Adipocyte (in vitro differentiated cells): ENCODE results near the gene LIAS.
"Not testable (repeated sequence)": the region's sequence is repeated elsewhere in the genome, so short reads cannot be mapped to it uniquely, and the experiment has no call there.

Source experiments
- DNase-seq: peaks from one replicate; pipeline ENCODE4 v3.0.0-alpha.2; 2015; ENCODE audit warnings: low read depth
- H3K27me3 ChIP-seq: replicated peaks from 2 replicates; pipeline ENCODE4 v1.7.0; 2013; ENCODE audit warnings: mild to moderate bottlenecking, low read length, moderate library complexity; ENCODE audit not compliant: control insufficient read depth, insufficient read depth
- H3K36me3 ChIP-seq: 2 replicates; pipeline ENCODE4 v1.7.0; 2013; ENCODE audit warnings: low read length, mild to moderate bottlenecking, moderate library complexity; ENCODE audit not compliant: control insufficient read depth, insufficient read depth, severe bottlenecking
- H3K4me1 ChIP-seq: 2 replicates; pipeline ENCODE4 v1.7.0; 2013; ENCODE audit warnings: mild to moderate bottlenecking, low read length, moderate library complexity; ENCODE audit not compliant: control insufficient read depth, insufficient read depth
- H3K4me3 ChIP-seq: 2 replicates; pipeline ENCODE4 v1.7.0; 2013; ENCODE audit warnings: mild to moderate bottlenecking, low read length, moderate library complexity
- H3K9ac ChIP-seq: 2 replicates; pipeline ENCODE4 v1.7.0; 2013; ENCODE audit warnings: mild to moderate bottlenecking, low read length, moderate library complexity
- H3K9me3 ChIP-seq: 2 replicates; pipeline ENCODE4 v1.7.0; 2013; ENCODE audit warnings: mild to moderate bottlenecking, low read length, moderate library complexity; ENCODE audit not compliant: control insufficient read depth

Gene LIAS

GRCh38 chr4:39455486-39455885 lies 3.4 kb upstream of the LIAS start:
- DNase-seq: no peak
- no peaks in the 10 kb centered on the region for H3K27me3 ChIP-seq
- peak overlapping the region; percentile 98 for H3K9ac ChIP-seq
- H3K4me1 ChIP-seq: peaks cover 48% of the 10 kb centered on the region
- H3K9me3 ChIP-seq: no peaks in the 10 kb centered on the region
- H3K36me3 ChIP-seq: peaks cover 68% of the 10 kb centered on the region
- peak overlapping the region; percentile 100 for H3K4me3 ChIP-seq

GRCh38 chr4:39456946-39457763 lies 1.7 kb upstream of the LIAS start:
- Histone ChIP-seq H3K4me1 (peaks cover 34% of the 10 kb centered on the region), H3K4me3 (peak overlapping the region; percentile 100)
- DNase-seq: no peak

GRCh38 chr4:39458161-39458504 lies 723 bp upstream of the LIAS start:
- not testable (repeated sequence) for H3K9me3 ChIP-seq, DNase-seq, H3K27me3 ChIP-seq
- Histone ChIP-seq H3K36me3 (peaks cover 51% of the 10 kb centered on the region), H3K4me1 (peaks cover 27% of the 10 kb centered on the region), H3K9ac (peak overlapping the region; percentile 98), H3K4me3 (peak overlapping the region; percentile 100)

More at GRCh38 chr4:39456946-39457763, 1.7 kb upstream of the LIAS start:
- Histone ChIP-seq H3K9ac (peak overlapping the region; percentile 98), H3K9me3 (no peaks in the 10 kb centered on the region), H3K36me3 (peaks cover 57% of the 10 kb centered on the region), H3K27me3 (no peaks in the 10 kb centered on the region)

- Histone ChIP-seq H3K9me3 (no peaks in the 10 kb centered on the region), H3K9ac (peak overlapping the region; percentile 63), H3K36me3 (peaks cover 22% of the 10 kb centered on the region), H3K4me3 (peak overlapping the region; percentile 43), H3K27me3 (no peaks in the 10 kb centered on the region), H3K4me1 (peaks cover 12% of the 10 kb centered on the region)
- DNase-seq: peak; percentile 85
These were observed 6.1 kb downstream of the LIAS start for GRCh38 chr4:39464886-39465501.

- H3K9ac ChIP-seq: peak overlapping the region; percentile 63
- no peaks in the 10 kb centered on the region for H3K9me3 ChIP-seq
- DNase-seq: peak; percentile 15
- H3K27me3 ChIP-seq: no peaks in the 10 kb centered on the region
- peaks cover 26% of the 10 kb centered on the region for H3K4me1 ChIP-seq
- no peak overlapping the region for H3K4me3 ChIP-seq
- peaks cover 22% of the 10 kb centered on the region for H3K36me3 ChIP-seq
These were observed 7.9 kb downstream of the LIAS start for GRCh38 chr4:39466747-39467146.

- Histone ChIP-seq H3K9me3 (no peaks in the 10 kb centered on the region), H3K36me3 (peaks cover 22% of the 10 kb centered on the region), H3K4me1 (peaks cover 33% of the 10 kb centered on the region), H3K27me3 (no peaks in the 10 kb centered on the region), H3K4me3 (no peak overlapping the region), H3K9ac (peak overlapping the region; percentile 63)
- no peak for DNase-seq
These were observed 8.6 kb downstream of the LIAS start for GRCh38 chr4:39467464-39467863.

GRCh38 chr4:39469429-39470077 lies 10.7 kb downstream of the LIAS start:
- H3K36me3 ChIP-seq: peaks cover 15% of the 10 kb centered on the region

GRCh38 chr4:39470402-39470801 lies 11.5 kb downstream of the LIAS start:
- Histone ChIP-seq H3K4me3 (no peak overlapping the region), H3K9ac (peak overlapping the region; percentile 74), H3K36me3 (peaks cover 15% of the 10 kb centered on the region), H3K27me3 (no peaks in the 10 kb centered on the region), H3K9me3 (no peaks in the 10 kb centered on the region), H3K4me1 (peaks cover 41% of the 10 kb centered on the region)
- no peak for DNase-seq

More at GRCh38 chr4:39469429-39470077, 10.7 kb downstream of the LIAS start:
- no peaks in the 10 kb centered on the region for H3K27me3 ChIP-seq
- peak; percentile 95 for DNase-seq
- no peaks in the 10 kb centered on the region for H3K9me3 ChIP-seq
- no peak overlapping the region for H3K4me3 ChIP-seq
- peak overlapping the region; percentile 74 for H3K9ac ChIP-seq
- peaks cover 41% of the 10 kb centered on the region for H3K4me1 ChIP-seq

- Histone ChIP-seq H3K36me3 (peaks cover 15% of the 10 kb centered on the region), H3K9me3 (no peaks in the 10 kb centered on the region), H3K4me3 (peak overlapping the region; percentile 56), H3K27me3 (no peaks in the 10 kb centered on the region), H3K9ac (peak overlapping the region; percentile 66), H3K4me1 (peaks cover 52% of the 10 kb centered on the region)
- DNase-seq: peak; percentile 26
These were observed 13.5 kb downstream of the LIAS start for GRCh38 chr4:39472396-39472795.

GRCh38 chr4:39476187-39476895 lies 17.5 kb downstream of the LIAS start:
- peaks cover 11% of the 10 kb centered on the region for H3K36me3 ChIP-seq
- no peak for DNase-seq
- no peak overlapping the region for H3K9ac ChIP-seq
- no peaks in the 10 kb centered on the region for H3K27me3 ChIP-seq
- H3K4me3 ChIP-seq: no peak overlapping the region
- H3K4me1 ChIP-seq: peaks cover 29% of the 10 kb centered on the region
- no peaks in the 10 kb centered on the region for H3K9me3 ChIP-seq

GRCh38 chr4:39480251-39480650 lies 21.4 kb downstream of the LIAS start:
- Histone ChIP-seq H3K4me1 (peaks cover 11% of the 10 kb centered on the region), H3K27me3 (no peaks in the 10 kb centered on the region), H3K4me3 (no peak overlapping the region), H3K9me3 (peaks cover 4% of the 10 kb centered on the region), H3K9ac (no peak overlapping the region), H3K36me3 (peaks cover 4% of the 10 kb centered on the region)
- DNase-seq: no peak
